Embryonic facial prominence (tissue), 1 donor: ENCODE data around the gene ARMC6.
"Not testable (repeated sequence)": the region's sequence is repeated elsewhere in the genome, so short reads cannot be mapped to it uniquely, and the experiment has no call there.

Experiments used
- DNase-seq: peaks from one replicate; pipeline ENCODE4 v3.0.0-alpha.2; 2016; ENCODE audit errors: extremely low spot score

The ARMC6 gene

GRCh38 chr19:19022380-19022961, 10.9 kb upstream of the ARMC6 start:
- DNase-seq = no peak

- DNase-seq = not testable (repeated sequence)
Observed at GRCh38 chr19:19023376-19023775, 10.0 kb upstream of the ARMC6 start.

DNA sequence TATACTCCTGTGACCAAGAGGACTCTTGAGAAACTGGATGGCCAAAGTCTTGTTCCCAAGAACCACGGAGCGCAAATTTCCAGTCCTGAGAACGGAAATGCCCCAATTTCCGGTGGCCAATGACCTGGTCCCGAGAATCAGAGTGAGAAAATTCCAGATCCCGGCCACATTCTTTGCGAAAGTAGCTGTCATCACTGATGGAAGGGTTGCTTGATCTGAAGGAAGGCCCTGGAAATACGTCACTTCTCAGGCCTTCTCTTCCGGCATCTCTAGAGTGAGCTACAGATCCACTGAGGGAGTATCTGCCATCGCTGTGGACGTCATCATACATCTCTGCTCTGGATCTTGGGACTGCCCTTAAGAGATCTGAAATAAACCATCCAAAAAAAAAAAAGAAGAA, 7.5 kb upstream of the ARMC6 start:
- DNase-seq = no peak

DNA sequence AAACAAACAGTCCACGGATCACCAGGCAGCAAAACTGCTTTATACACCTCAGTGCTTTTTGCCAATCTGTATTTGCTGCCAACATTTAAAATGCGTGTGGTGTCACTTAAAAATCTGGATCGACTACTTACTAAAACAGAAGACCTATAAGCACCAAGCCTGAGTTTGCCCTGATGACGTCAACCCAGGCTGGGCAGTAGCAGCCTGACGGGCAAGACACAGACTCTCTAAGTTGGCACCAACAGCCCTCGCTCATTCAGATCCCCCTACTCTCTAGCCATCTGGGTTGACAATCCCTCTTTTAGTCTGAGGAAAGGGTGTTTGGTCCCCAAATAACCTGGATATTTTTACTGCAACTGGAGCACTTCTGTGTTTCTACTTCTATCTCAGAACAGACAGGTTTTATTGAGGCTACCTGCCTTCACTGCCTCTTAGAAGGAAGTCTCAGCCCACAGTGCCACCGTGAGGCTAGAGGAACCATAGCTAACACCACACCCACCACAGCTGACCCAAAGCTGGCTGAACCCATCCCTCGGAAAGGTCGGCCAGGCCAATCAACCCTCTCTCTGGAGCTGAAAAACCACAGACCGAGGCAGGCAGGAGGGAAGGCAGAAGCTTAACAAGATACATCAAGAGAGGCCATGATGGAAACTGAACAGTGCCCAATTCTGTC, 7.0 kb upstream of the ARMC6 start:
- DNase-seq = no peak

DNA sequence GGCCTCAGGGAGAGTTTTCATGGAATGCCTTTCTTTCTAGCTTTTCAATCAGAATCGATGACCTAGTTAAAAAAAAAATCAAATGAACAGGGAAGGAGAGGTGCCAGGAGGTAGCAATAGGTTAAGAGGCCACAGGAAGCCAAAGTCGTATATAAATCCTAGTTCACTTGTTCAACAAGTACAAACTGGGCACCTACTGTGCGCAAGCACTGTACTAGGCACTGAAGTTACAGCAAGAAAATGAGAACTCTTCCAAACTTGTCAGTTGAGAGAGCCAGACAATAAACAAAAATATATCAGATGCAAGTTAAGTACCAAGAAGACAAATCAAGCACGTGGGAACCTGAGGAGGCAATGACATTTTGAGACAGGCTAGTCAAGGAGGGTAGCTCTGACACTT, 6.2 kb upstream of the ARMC6 start:
- DNase-seq = no peak

DNA sequence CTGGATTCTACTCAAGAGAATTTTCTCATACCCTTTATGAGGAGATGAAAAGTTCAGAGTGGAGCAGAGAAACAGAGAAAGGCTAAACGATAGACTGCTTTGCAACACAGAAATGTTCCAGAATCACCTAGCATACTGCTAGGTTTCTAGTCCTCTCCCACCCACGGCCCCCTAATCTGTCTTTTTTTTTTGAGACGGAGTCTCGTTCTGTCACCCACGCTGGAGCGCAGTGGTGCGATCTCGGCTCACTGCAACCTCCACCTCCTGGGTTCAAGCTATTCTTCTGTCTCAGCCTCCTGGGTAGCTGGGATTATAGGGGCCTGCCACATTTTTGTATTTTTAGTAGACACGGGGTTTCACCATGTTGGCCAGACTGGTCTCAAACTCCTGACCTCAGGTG, 4.9 kb upstream of the ARMC6 start:
- DNase-seq = no peak

DNA sequence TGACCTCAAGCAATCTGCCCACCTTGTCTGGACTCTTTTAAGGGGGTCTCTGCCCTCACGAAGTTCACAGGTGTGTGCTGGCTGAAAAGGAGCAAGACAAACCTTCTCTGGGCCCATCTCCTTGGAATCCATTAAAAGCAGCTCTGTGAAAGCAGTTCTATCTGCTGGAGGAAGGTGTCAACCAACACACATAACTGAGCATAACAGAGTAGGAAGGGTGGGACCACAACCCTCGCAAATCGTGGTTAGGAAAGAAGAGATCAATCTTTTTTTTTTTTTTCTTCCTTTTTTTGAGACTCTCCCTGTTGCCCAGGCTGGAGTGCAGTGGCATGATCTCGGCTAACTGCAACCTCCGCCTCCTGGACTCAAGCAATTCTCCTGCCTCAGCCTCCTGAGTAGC, 1.5 kb upstream of the ARMC6 start:
- no peak for DNase-seq

DNA sequence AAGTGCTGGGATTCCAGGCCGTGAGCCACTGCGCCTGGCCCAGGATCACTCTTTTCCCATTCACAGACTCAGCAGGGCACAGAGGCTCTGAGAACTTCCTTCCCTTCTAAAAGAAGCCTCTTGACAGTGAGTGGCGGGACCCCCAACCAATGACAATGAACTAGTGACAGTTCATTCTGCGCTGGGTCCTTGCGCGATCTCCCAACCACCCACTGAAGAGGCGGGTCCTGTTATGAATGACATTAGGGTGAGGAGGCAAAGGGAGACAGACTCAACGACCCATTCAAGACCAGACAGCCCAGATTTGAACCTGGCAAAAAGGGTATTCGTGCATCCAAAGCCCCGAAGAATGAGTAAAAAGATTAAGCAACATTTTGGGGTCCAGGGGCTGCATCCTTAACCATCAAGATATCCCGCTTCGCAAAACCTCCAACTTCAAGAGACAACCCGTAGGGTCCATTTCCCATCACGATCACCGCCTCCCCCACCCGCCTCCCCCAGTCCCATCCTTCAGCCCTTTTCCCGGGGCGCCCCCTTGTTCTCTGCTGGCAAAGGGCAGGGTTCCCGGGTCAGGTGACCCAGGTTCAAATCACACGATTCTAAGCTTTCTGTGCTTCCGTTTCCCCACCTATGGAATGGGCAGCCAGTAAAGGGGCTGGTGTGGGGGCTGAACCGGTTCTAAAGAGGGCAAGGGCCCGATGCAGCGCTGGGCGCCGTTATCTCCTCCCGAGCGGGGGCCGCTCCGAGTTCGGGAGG, 805 bp upstream of the ARMC6 start:
- peak; percentile 47 for DNase-seq

DNA sequence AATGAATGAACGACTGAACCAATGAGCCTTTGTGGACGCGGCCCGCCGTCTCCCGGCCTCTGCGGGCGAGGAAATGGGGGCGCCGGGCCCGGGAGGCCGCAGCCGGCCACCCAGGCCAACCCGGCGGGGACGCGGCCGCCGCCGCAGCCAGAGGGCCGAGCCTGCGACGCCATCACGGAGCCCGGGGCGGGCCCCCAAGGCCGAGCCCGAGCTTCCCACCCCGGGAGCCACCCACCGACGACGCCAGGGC, 302 bp upstream of the ARMC6 start:
- DNase-seq = no peak

GRCh38 chr19:19034204-19034624, 811 bp downstream of the ARMC6 start:
- DNase-seq = no peak

DNA sequence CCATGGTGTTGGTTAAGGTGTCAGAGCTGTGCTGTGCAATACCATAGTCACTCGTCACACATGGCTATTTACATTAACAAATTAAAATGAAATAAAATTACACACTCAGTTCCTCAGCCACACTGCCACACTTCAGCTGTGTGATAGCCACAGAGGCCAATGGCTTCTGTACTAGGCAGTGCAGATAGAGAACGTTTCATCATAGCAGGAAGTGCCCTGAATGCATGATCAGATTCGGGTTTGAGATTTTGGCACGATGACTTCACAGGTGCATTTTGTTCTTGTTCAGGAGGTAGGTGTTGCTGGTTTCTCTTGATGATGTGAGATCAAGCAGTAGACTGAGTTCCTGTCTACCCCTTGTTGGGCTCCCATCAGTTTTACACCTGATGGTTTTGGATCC, 6.5 kb downstream of the ARMC6 start:
- no peak for DNase-seq

DNA sequence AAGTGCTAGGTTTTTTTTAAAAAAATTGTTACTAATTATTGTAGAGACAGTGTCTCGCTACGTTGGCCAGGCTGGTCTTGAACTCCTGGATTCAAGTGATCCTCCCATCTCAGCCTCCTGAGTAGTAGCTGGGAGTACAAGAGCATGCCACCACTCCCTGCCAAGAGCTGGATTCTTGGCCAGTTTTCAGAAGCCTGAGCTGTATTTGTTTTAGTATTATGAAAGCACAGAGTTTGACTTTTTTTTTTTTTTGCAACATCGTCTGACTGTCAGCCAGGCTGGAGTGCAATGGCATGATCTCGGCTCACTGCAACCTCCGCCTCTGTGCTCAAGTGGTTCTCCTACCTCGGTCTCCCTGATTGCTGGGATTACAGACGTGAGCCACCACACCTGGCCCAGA, 7.0 kb downstream of the ARMC6 start:
- DNase-seq = no peak

DNA sequence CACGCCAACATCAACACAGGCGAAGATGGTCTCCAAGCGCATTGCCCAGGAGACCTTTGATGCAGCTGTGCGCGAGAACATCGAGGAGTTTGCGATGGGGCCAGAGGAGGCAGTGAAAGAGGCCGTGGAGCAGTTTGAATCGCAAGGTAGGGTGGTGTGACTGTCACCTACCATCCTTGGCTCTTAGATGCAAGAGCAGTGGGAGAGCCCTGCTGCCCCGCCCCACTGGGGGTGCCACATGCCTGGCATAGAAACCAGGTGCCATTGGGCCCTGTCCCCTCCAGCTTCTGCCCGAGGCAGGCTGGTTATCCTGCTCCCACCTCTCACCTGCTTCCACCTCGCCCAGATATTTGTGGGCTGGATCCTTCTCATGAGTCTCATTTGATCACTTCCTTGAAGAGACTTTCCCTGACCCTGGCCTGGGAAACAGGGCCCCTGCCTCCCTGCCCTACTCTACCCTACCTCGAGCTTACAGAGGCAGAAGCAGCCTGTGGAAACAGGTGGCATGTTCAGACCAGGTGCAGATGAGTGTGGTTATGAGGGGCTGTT, 9.4 kb downstream of the ARMC6 start:
- no peak for DNase-seq

GRCh38 chr19:19043481-19043880, 10.1 kb downstream of the ARMC6 start:
- no peak for DNase-seq

- no peak for DNase-seq
Observed at GRCh38 chr19:19043881-19044280, 10.5 kb downstream of the ARMC6 start.

DNA sequence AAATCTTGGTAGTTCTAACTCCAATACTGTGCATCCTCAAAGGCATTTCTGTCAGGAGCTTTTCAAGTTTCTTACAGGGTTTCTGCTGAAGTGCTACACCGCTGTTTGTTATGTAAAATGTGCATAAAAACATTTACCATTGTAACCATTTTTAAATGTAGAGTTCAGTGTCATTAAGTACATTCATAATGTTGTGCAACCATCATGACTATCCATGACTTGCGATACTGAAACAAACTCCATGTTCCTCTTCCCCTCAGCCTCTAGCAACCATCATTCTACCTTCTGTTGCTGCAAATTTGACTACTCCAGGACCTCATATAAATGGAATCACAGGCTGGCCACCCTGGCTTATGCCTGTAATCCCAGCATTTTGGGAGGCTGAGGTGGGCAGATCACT, 16.0 kb downstream of the ARMC6 start:
- DNase-seq = no peak

DNA sequence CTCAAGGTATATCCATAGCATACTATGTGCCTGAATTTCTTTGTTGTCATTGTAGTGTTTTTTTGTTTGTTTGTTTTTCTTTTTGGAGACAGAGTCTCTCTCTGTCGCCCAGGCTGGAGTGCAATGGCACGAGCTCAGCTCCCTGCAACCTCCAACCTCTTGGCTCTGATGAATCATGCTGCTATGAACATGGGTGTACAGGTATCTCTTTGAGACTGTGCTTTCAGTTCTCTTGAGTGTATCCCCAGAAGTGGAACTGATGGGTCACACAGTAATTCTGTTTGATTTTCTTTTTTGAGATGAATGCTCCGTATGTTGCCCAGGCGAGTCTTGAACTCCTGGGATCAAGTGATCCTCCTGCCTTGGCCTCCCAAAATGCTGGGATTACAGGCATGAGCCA, 16.7 kb downstream of the ARMC6 start:
- DNase-seq = no peak

DNA sequence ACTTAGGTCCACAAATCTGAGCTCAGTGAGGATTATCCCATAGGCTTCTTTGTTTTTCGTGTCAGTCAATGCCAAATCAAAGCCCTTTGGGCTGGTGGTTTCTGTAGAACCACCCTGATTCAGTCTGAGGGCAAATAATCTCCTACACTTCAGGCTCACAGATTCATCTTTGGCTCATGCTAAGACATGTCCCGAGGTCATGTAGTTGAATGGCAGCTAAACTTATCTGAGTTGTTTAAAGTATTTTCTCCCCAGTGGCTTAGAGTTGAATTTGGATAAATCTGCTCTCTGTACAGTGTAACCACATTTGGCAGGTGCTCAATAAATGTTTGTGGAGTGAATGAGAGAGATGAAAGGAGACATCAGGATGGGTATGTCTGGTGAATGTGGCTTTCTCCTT, 17.3 kb downstream of the ARMC6 start:
- DNase-seq = no peak

- no peak for DNase-seq
Observed at GRCh38 chr19:19051478-19052213, 18.2 kb downstream of the ARMC6 start.

DNA sequence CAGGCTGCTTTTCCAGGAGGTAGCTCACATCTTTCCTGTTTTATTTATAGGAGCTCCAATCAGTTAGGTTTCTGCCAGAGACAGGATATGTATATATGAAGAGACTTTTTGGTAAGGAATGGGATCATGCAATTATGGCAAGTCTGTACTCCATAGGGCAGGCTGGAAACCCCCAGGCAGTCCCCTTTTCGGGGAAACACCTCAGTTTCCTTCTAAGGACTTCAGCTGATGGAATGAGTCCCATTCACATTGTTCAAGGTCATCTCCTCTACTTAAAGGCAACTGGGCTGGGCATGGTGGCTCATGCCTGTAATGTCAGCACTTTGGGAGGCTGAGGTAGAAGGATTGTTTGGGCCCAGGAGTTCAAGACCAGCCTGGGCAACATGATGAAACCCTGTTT, 19.5 kb downstream of the ARMC6 start:
- DNase-seq = no peak

- DNase-seq = no peak
Observed at GRCh38 chr19:19053508-19054314, 20.3 kb downstream of the ARMC6 start.
